PC-3 (cell line): ENCODE data around the gene C9orf43.
"Not testable (repeated sequence)": the region's sequence is repeated elsewhere in the genome, so short reads cannot be mapped to it uniquely, and the experiment has no call there.

Experiments
- CTCF ChIP-seq: fragments of 300-600 bp; sonication (generic); conservative IDR thresholded peaks from 2 replicates; pipeline ENCODE4 v1.5.1; 2017; ENCODE audit warnings: antibody characterized with exemption, low read depth, mild to moderate bottlenecking, low read length
- EZH2 ChIP-seq: fragments of 300-600 bp; sonication (generic); IDR thresholded peaks from one replicate; pipeline ENCODE4 v1.6.1; 2017; ENCODE audit warnings: antibody characterized with exemption, mild to moderate bottlenecking, low read length; ENCODE audit not compliant: unreplicated experiment
- EZH2phosphoT487 ChIP-seq: fragments of 300-600 bp; sonication (generic); IDR thresholded peaks from 2 replicates; pipeline ENCODE4 v1.6.1; 2018; ENCODE audit warnings: mild to moderate bottlenecking, antibody characterized with exemption, low read length, borderline replicate concordance

GRCh38 chr9:113406353-113406752, 4.2 kb upstream of the C9orf43 start:
- TF ChIP-seq CTCF, EZH2, EZH2phosphoT487: not testable (repeated sequence)
